Tibial nerve (tissue), 4 donors: ENCODE results near the gene ADK. TPM values are rescaled to one million over a fixed set of nuclear protein-coding genes. Genes with fewer than 3 reads are reported as not detected.
"Not testable (repeated sequence)": the region's sequence is repeated elsewhere in the genome, so short reads cannot be mapped to it uniquely, and the experiment has no call there.

ENCODE experiments used
- DNase-seq, 2 donors: peaks; one replicate each; pipeline ENCODE4 v3.0.0-alpha.2; 2019; ENCODE audit warnings: low spot score in 2 of 2
- H3K27ac ChIP-seq, 4 donors: fragments of 200-600 bp; sonication (generic) in 3 of 4; one replicate each; pipeline ENCODE4 v1.5.1; 2017 to 2019; ENCODE audit warnings: mild to moderate bottlenecking in 1 of 4
- H3K27me3 ChIP-seq, 2 donors: fragments of 200-600 bp; sonication (generic) in 1 of 2; one replicate each; pipeline versions ENCODE4 v1.5.1 to v1.6.0; 2017 to 2019
- H3K36me3 ChIP-seq, 3 donors: fragments of 200-600 bp; sonication (generic); one replicate each; pipeline ENCODE4 v1.5.1; 2018 to 2019
- H3K4me1 ChIP-seq, 4 donors: fragments of 200-600 bp; sonication (generic) in 3 of 4; one replicate each; pipeline ENCODE4 v1.5.1; 2017 to 2019
- H3K4me3 ChIP-seq, 4 donors: fragments of 200-600 bp; sonication (generic) in 3 of 4; one replicate each; pipeline ENCODE4 v1.5.1; 2017 to 2019; ENCODE audit warnings: mild to moderate bottlenecking in 1 of 4, moderate library complexity in 1 of 4
- H3K9me3 ChIP-seq, 4 donors: fragments of 200-600 bp; sonication (generic) in 3 of 4; one replicate each; pipeline ENCODE4 v1.5.1; 2017 to 2019
- CTCF ChIP-seq, 5 experiments: fragments of 200-600 bp in 3 of 5; fragments of 450-650 bp in 2 of 5; sonication (generic) in 3 of 5; IDR thresholded peaks; one replicate each; pipeline ENCODE4 v1.5.1; 2016 to 2019; ENCODE audit warnings: antibody characterized with exemption in 5 of 5, mild to moderate bottlenecking in 3 of 5, moderate library complexity in 2 of 5
- EP300 ChIP-seq, 2 donors: sonication (generic); formaldehyde crosslinking; IDR thresholded peaks; one replicate each; pipeline ENCODE4 v1.6.1; 2017; ENCODE audit warnings: antibody characterized with exemption in 2 of 2, mild to moderate bottlenecking in 1 of 2
- POLR2A ChIP-seq, 2 donors: fragments of 450-650 bp; IDR thresholded peaks; one replicate each; pipeline ENCODE4 v1.6.1; 2017; ENCODE audit warnings: antibody characterized with exemption in 2 of 2, mild to moderate bottlenecking in 2 of 2, moderate library complexity in 2 of 2
- WGBS, 2 donors: methylation state at CpG; one replicate each; pipeline ENCODE4 v1.1.5; 2018; 5-methylcytosine and 5-hydroxymethylcytosine counted together
- total RNA-seq, 4 donors: library from RNA; depleted of rRNA; stranded (reverse); fragments of >200 nt; gene quantifications; one replicate each; pipeline ENCODE4 v1.1.0, GENCODE V29; 2016

The ADK gene
- total RNA-seq, 4 donors from 2014 or later = 28.2 to 50.9 (median 34.0) TPM

DNA sequence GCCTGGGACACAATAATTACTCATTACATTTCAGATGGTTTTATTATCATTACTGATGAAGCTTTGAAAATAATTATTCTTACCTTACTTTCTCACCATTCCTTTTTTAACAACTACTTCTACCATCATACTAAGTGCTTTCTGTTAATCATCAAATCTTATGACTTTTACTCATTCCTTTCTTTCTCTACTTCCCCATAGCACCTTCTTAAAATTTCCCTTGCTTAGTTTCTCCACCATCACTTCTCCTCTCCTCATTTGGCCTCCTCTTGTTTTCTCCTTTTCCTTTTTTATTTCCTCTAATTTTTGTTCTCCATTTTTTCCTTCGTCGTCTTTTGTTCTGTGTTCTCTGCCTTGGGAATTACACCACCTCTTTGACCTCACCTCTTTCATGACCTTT is 372.2 kb downstream of the ADK start:
- no peak overlapping the region for H3K27ac ChIP-seq
- no peaks in the 10 kb centered on the region for H3K9me3 ChIP-seq
- no peaks in the 10 kb centered on the region for H3K36me3 ChIP-seq
- no peak overlapping the region for H3K4me3 ChIP-seq
- H3K4me1 ChIP-seq = no peaks in the 10 kb centered on the region
- no peak for TF ChIP-seq EP300 (IDR thresholded peaks at IDR 0.05)
- TF ChIP-seq CTCF (IDR thresholded peaks at IDR 0.05) = no peak
- TF ChIP-seq POLR2A (IDR thresholded peaks at IDR 0.05) = no peak
- no peaks in the 10 kb centered on the region for H3K27me3 ChIP-seq
- 66 to 81% methylated on average over 2 of the region's 2 CpGs for WGBS, 2 donors
- no peak for DNase-seq

DNA sequence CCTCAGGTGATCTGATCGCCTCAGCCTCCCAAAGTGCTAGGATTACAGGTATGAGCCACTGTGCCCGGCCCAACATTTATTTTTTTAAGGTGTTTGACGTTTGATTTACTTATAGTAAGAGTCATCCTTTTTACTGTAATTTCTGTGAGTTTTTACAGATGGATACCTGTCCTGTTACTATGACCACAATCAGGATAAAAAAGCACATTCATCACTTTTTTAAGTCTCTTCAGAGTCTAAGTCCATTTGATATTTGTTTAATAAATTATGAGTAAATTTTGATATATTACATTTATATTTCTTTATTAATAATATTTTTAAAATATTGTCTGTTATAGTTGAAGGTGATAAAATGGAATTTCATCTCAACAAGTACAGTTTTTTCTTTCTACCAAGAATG is 374.9 kb downstream of the ADK start:
- H3K4me1 ChIP-seq = no peaks in the 10 kb centered on the region
- DNase-seq = no peak
- no peaks in the 10 kb centered on the region for H3K36me3 ChIP-seq
- no peaks in the 10 kb centered on the region for H3K27me3 ChIP-seq
- TF ChIP-seq CTCF (IDR thresholded peaks at IDR 0.05) = no peak
- TF ChIP-seq POLR2A (IDR thresholded peaks at IDR 0.05) = no peak
- no peak for TF ChIP-seq EP300 (IDR thresholded peaks at IDR 0.05)
- H3K9me3 ChIP-seq = no peaks in the 10 kb centered on the region
- H3K27ac ChIP-seq = no peak overlapping the region
- 93 to 95% methylated on average over 3 of the region's 3 CpGs for WGBS, 2 donors
- H3K4me3 ChIP-seq = no peak overlapping the region

- not testable (repeated sequence) for DNase-seq, H3K27ac ChIP-seq, H3K4me3 ChIP-seq, H3K36me3 ChIP-seq, H3K4me1 ChIP-seq, H3K27me3 ChIP-seq, H3K9me3 ChIP-seq
- 91 to 93% methylated on average over 5 of the region's 5 CpGs for WGBS, 2 donors
Measured at GRCh38 chr10:74527611-74528010, 376.6 kb downstream of the ADK start.

GRCh38 chr10:74529205-74529604 is 378.2 kb downstream of the ADK start:
- Histone ChIP-seq H3K36me3 (peaks cover 0 to 4% (median 0%) of the 10 kb centered on the region in 3 donors), H3K4me3 (no peak overlapping the region), H3K27me3 (no peaks in the 10 kb centered on the region), H3K4me1 (no peaks in the 10 kb centered on the region), H3K27ac (no peak overlapping the region), H3K9me3 (no peaks in the 10 kb centered on the region)
- 96 to 97% methylated on average over 1 of the region's 1 CpG for WGBS, 2 donors
- TF ChIP-seq EP300 (IDR thresholded peaks at IDR 0.05) (no peak), CTCF (IDR thresholded peaks at IDR 0.05) (no peak), POLR2A (IDR thresholded peaks at IDR 0.05) (no peak)
- DNase-seq = no peak

DNA sequence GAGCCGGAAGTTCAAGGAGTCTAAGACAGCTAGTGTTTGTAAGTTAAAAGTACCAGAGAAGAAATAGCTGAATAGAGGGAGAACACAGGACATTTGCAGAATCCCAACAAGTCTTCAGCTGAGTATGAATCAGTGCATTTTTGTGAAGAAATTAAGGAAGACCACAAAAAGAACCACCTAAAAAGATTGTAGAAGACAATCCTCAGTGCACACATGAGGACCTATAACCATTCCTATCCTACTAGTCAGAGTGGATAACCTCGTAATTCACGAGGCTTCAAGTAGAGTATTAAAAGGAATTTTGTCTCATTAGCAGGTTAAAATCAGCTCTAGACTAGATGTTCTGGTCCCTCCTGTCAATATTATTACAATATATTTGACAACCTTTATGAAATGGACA is 380.0 kb downstream of the ADK start:
- no peaks in the 10 kb centered on the region for H3K9me3 ChIP-seq
- no peak overlapping the region for H3K4me3 ChIP-seq
- TF ChIP-seq EP300 (IDR thresholded peaks at IDR 0.05) = no peak
- no peak for TF ChIP-seq POLR2A (IDR thresholded peaks at IDR 0.05)
- TF ChIP-seq CTCF (IDR thresholded peaks at IDR 0.05) = no peak
- H3K36me3 ChIP-seq = peaks cover 0 to 4% (median 0%) of the 10 kb centered on the region in 3 donors
- no peaks in the 10 kb centered on the region for H3K27me3 ChIP-seq
- WGBS, 2 donors = 90 to 98% methylated on average over 3 of the region's 3 CpGs
- DNase-seq = no peak
- H3K4me1 ChIP-seq = no peaks in the 10 kb centered on the region
- H3K27ac ChIP-seq = no peak overlapping the region

DNA sequence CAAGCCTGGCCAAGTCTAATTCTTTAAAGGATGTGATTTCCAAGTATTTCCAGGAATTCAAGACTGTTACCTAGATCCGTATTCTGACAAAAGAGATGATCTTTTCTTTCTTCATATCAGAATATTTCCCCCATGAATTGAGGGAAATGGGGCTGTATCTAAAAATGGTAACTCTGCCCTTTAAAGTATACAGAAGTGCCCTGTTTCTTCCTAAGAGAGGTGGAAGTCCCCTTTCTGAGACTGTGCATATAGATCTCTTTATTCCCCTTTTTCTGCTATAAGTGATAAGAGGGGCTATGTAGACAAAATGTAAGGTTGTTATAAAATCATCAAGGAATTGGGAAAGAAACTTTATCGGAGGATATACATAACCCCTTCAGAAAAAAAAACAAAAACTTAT is 388.3 kb downstream of the ADK start:
- WGBS, 2 donors = 77 to 83% methylated on average over 2 of the region's 2 CpGs
- H3K9me3 ChIP-seq = no peaks in the 10 kb centered on the region
- TF ChIP-seq POLR2A (IDR thresholded peaks at IDR 0.05) (no peak), CTCF (IDR thresholded peaks at IDR 0.05) (no peak), EP300 (IDR thresholded peaks at IDR 0.05) (no peak)

More for the DNA sequence above, 388.3 kb downstream of the ADK start:
- Histone ChIP-seq H3K36me3 (no peaks in the 10 kb centered on the region), H3K27ac (no peak overlapping the region), H3K4me1 (no peaks in the 10 kb centered on the region), H3K27me3 (no peaks in the 10 kb centered on the region), H3K4me3 (no peak overlapping the region)
- no peak for DNase-seq
